ENCODE results near the gene CCP110.

GRCh38 chr16:19560078-19560477 lies 36.3 kb downstream of the CCP110 start:
- no peak for TF ChIP-seq POLR2A (IDR thresholded peaks at IDR 0.05)
- no peak for TF ChIP-seq CTCF (IDR thresholded peaks at IDR 0.05)
- no peak for TF ChIP-seq POLR2AphosphoS5 (IDR thresholded peaks at IDR 0.05)

Data from suprapubic skin (tissue), 4 donors.